HEK293 (cell line): ENCODE measurements around the gene RSL1D1.

Experiments
- CTCF ChIA-PET: fragments of 350-600 bp; formaldehyde crosslinking; extraction: SDS; loops from one replicate; lab custom pipeline; 2021; ENCODE audit warnings: antibody characterized with exemption; lab: Yijun Ruan, JAX
- POLR2A ChIA-PET: fragments of 300-600 bp; formaldehyde crosslinking; extraction: SDS; loops from one replicate; lab custom pipeline; 2020; ENCODE audit warnings: antibody characterized with exemption, inconsistent platforms; lab: Yijun Ruan, JAX
- H3K27ac ChIP-seq: fragments of 200-500 bp; sonication (Bioruptor generic); 2 replicates; pipeline ENCODE4 v1.5.1; 2014; ENCODE audit warnings: low read depth, low read length, control low read depth, inconsistent platforms; ENCODE audit errors: extremely low read depth
- H3K36me3 ChIP-seq, 2 experiments: fragments of 200-500 bp in 1 of 2; sonication (Bioruptor generic) in 1 of 2; 1 replicate in 1 of 2; 2 replicates in 1 of 2; pipeline ENCODE4 v1.5.1; 2014 to 2017; ENCODE audit warnings: inconsistent platforms in 2 of 2, low read length in 2 of 2; ENCODE audit not compliant: control insufficient read depth in 2 of 2, insufficient read depth in 1 of 2
- H3K4me1 ChIP-seq: fragments of 200-500 bp; sonication (Bioruptor generic); 2 replicates; pipeline ENCODE4 v1.5.1; 2014; ENCODE audit warnings: mild to moderate bottlenecking, low read length, inconsistent platforms; ENCODE audit not compliant: control insufficient read depth, insufficient read depth
- H3K4me3 ChIP-seq: 2 replicates; pipeline ENCODE4 v1.5.1; 2011; ENCODE audit warnings: low read depth, mild to moderate bottlenecking, control low read depth, low read length, moderate library complexity
- H3K9me3 ChIP-seq: fragments of 200-500 bp; sonication (Bioruptor generic); 2 replicates; pipeline ENCODE4 v1.5.1; 2014; ENCODE audit warnings: low read depth, low read length, inconsistent platforms; ENCODE audit not compliant: control insufficient read depth, insufficient read depth
- ATF2 ChIP-seq: fragments of 450-650 bp; formaldehyde crosslinking; IDR thresholded peaks from 2 replicates; pipeline ENCODE4 v1.5.1; 2016; ENCODE audit warnings: missing biosample characterization, missing genetic modification characterization, low read depth
- GLIS1 ChIP-seq: fragments of 450-650 bp; formaldehyde crosslinking; IDR thresholded peaks from 2 replicates; pipeline ENCODE4 v1.5.1; 2016; ENCODE audit warnings: missing biosample characterization, missing genetic modification characterization
- IKZF3 ChIP-seq: fragments of 450-650 bp; IDR thresholded peaks from 2 replicates; pipeline ENCODE4 v1.5.0; 2018; ENCODE audit warnings: missing biosample characterization, mild to moderate bottlenecking, missing genetic modification characterization, moderate library complexity
- KLF9 ChIP-seq: fragments of 450-650 bp; formaldehyde crosslinking; IDR thresholded peaks from 2 replicates; pipeline ENCODE4 v1.5.1; 2016; ENCODE audit warnings: missing biosample characterization, missing genetic modification characterization, low read depth
- OSR2 ChIP-seq: fragments of 450-650 bp; formaldehyde crosslinking; IDR thresholded peaks from 2 replicates; pipeline ENCODE4 v1.5.1; 2016; ENCODE audit warnings: missing biosample characterization, missing genetic modification characterization
- PRDM10 ChIP-seq: fragments of 450-650 bp; formaldehyde crosslinking; IDR thresholded peaks from 2 replicates; pipeline ENCODE4 v1.5.1; 2016; ENCODE audit warnings: missing biosample characterization, missing genetic modification characterization
- REPIN1 ChIP-seq: fragments of 450-650 bp; formaldehyde crosslinking; IDR thresholded peaks from 2 replicates; pipeline ENCODE4 v1.5.1; 2017; ENCODE audit warnings: missing biosample characterization, missing genetic modification characterization, low read depth
- SCRT2 ChIP-seq: fragments of 450-650 bp; formaldehyde crosslinking; IDR thresholded peaks from 2 replicates; pipeline ENCODE4 v1.5.1; 2016; ENCODE audit warnings: missing biosample characterization, missing genetic modification characterization
- SP7 ChIP-seq: fragments of 450-650 bp; formaldehyde crosslinking; IDR thresholded peaks from 2 replicates; pipeline ENCODE4 v1.5.1; 2016; ENCODE audit warnings: missing biosample characterization, missing genetic modification characterization
- ZBTB17 ChIP-seq: fragments of 450-650 bp; formaldehyde crosslinking; IDR thresholded peaks from 2 replicates; pipeline ENCODE4 v1.5.1; 2016; ENCODE audit warnings: missing biosample characterization, missing genetic modification characterization
- ZBTB44 ChIP-seq: fragments of 450-650 bp; IDR thresholded peaks from 2 replicates; pipeline ENCODE4 v1.5.1; 2018; ENCODE audit warnings: missing biosample characterization, mild to moderate bottlenecking, missing genetic modification characterization
- ZEB2 ChIP-seq: fragments of 450-650 bp; formaldehyde crosslinking; IDR thresholded peaks from 2 replicates; pipeline ENCODE4 v1.5.1; 2016; ENCODE audit warnings: missing biosample characterization, missing genetic modification characterization
- ZFP69B ChIP-seq: fragments of 450-650 bp; formaldehyde crosslinking; IDR thresholded peaks from 2 replicates; pipeline ENCODE4 v1.5.1; 2016; ENCODE audit warnings: missing biosample characterization, missing genetic modification characterization
- ZNF10 ChIP-seq: fragments of 450-650 bp; formaldehyde crosslinking; IDR thresholded peaks from 2 replicates; pipeline ENCODE4 v1.5.1; 2017; ENCODE audit warnings: missing biosample characterization, missing genetic modification characterization
- ZNF24 ChIP-seq: fragments of 450-650 bp; formaldehyde crosslinking; IDR thresholded peaks from 2 replicates; pipeline ENCODE4 v1.5.1; 2016; ENCODE audit warnings: missing biosample characterization, missing genetic modification characterization
- ZNF600 ChIP-seq: fragments of 450-650 bp; formaldehyde crosslinking; IDR thresholded peaks from 2 replicates; pipeline ENCODE4 v1.5.1; 2016; ENCODE audit warnings: missing biosample characterization, missing genetic modification characterization
- ZNF621 ChIP-seq: fragments of 450-650 bp; formaldehyde crosslinking; IDR thresholded peaks from 2 replicates; pipeline ENCODE4 v1.5.1; 2017; ENCODE audit warnings: missing biosample characterization, missing genetic modification characterization
- ZNF629 ChIP-seq: fragments of 450-650 bp; formaldehyde crosslinking; IDR thresholded peaks from 2 replicates; pipeline ENCODE4 v1.5.1; 2017; ENCODE audit warnings: missing biosample characterization, missing genetic modification characterization
- ZNF692 ChIP-seq: fragments of 450-650 bp; formaldehyde crosslinking; IDR thresholded peaks from 2 replicates; pipeline ENCODE4 v1.5.1; 2016; ENCODE audit warnings: missing biosample characterization, missing genetic modification characterization

The RSL1D1 gene

GRCh38 chr16:11833951-11834695 lies 17.2 kb downstream of the RSL1D1 start:
- POLR2A ChIA-PET: interaction anchor here (2.3 kb wide), 1 partner anchor 36 kb away, joined by 16 read pairs; the partner anchor contains the start of gene ZC3H7A
- H3K36me3 ChIP-seq: peaks cover 20 to 32% of the 10 kb centered on the region in 2 experiments
- H3K27ac ChIP-seq: no peak overlapping the region
- H3K4me1 ChIP-seq: peaks cover 12% of the 10 kb centered on the region
- TF ChIP-seq IKZF3 (0 out of 2 replicates have a peak, but pooled peaks have one; percentile 39), ZNF692 (tag by site-specific recombination) (0 out of 2 replicates have a peak, but pooled peaks have one; percentile 28), ZNF24 (peak; percentile 23; the same call in 1 of the 2 replicates), SCRT2 (tag by site-specific recombination) (peak; percentile 89), SP7 (tag by site-specific recombination) (0 out of 2 replicates have a peak, but pooled peaks have one; percentile 13), GLIS1 (tag by site-specific recombination) (peak; percentile 27; the same call in 1 of the 2 replicates), KLF9 (no peak), ZNF10 (tag by site-specific recombination) (0 out of 2 replicates have a peak, but pooled peaks have one; percentile 21), ZNF629 (peak; percentile 80), OSR2 (tag by site-specific recombination) (peak; percentile 27; the same call in 1 of the 2 replicates), ATF2 (tag by site-specific recombination) (peak; percentile 89), ZBTB17 (tag by site-specific recombination) (peak; percentile 84), ZNF600 (tag by site-specific recombination) (0 out of 2 replicates have a peak, but pooled peaks have one; percentile 13), ZFP69B (no peak), ZEB2 (tag by site-specific recombination) (peak; percentile 62; the same call in 1 of the 2 replicates), ZBTB44 (peak; percentile 58; the same call in 1 of the 2 replicates), REPIN1 (tag by site-specific recombination) (no peak), ZNF621 (tag by site-specific recombination) (no peak), PRDM10 (tag by site-specific recombination) (peak; percentile 33; the same call in 1 of the 2 replicates)
- TF ChIP-seq, all 188 proteins: peak for 15
- Histone ChIP-seq H3K4me3 (no peak overlapping the region), H3K9me3 (no peaks in the 10 kb centered on the region)
- CTCF ChIA-PET: interaction anchor here (0.7 to 2.1 kb wide), 3 partner anchors 36 to 454 kb away, joined by 3 to 5 read pairs (median 3); no protein-coding TSS in a partner anchor
